ENCODE results near the gene CIB2.

CIB2 gene

DNA sequence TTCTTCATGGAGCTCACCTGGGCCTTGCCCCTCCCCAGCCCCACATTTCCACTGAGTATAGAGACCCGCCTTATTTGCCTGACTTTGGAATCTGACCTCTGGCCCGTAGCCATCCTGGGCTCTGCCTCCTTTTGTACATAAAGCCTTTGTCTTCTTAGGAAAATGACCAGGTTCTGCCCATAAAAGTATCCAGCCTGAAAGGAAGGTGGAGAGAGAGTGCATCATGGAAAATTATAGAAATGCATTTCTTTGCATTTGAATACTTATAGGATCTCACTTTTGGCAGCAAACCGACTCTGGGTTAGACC lies 42.5 kb downstream of the CIB2 start:
- H3K4me3 ChIP-seq (ENCODE audit: low read depth, low read length) = no peak overlapping the region
- in situ Hi-C loops (cut with HindIII; ENCODE audit: low sequenced_read_pairs) = no loop called here
- TF ChIP-seq, protein P1, sequence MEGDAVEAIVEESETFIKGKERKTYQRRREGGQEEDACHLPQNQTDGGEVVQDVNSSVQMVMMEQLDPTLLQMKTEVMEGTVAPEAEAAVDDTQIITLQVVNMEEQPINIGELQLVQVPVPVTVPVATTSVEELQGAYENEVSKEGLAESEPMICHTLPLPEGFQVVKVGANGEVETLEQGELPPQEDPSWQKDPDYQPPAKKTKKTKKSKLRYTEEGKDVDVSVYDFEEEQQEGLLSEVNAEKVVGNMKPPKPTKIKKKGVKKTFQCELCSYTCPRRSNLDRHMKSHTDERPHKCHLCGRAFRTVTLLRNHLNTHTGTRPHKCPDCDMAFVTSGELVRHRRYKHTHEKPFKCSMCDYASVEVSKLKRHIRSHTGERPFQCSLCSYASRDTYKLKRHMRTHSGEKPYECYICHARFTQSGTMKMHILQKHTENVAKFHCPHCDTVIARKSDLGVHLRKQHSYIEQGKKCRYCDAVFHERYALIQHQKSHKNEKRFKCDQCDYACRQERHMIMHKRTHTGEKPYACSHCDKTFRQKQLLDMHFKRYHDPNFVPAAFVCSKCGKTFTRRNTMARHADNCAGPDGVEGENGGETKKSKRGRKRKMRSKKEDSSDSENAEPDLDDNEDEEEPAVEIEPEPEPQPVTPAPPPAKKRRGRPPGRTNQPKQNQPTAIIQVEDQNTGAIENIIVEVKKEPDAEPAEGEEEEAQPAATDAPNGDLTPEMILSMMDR (IDR thresholded peaks at IDR 0.05; ENCODE audit: low read depth, low read length, missing control alignments) = no peak
- no peak for DNase-seq (ENCODE audit: low read depth)

DNA sequence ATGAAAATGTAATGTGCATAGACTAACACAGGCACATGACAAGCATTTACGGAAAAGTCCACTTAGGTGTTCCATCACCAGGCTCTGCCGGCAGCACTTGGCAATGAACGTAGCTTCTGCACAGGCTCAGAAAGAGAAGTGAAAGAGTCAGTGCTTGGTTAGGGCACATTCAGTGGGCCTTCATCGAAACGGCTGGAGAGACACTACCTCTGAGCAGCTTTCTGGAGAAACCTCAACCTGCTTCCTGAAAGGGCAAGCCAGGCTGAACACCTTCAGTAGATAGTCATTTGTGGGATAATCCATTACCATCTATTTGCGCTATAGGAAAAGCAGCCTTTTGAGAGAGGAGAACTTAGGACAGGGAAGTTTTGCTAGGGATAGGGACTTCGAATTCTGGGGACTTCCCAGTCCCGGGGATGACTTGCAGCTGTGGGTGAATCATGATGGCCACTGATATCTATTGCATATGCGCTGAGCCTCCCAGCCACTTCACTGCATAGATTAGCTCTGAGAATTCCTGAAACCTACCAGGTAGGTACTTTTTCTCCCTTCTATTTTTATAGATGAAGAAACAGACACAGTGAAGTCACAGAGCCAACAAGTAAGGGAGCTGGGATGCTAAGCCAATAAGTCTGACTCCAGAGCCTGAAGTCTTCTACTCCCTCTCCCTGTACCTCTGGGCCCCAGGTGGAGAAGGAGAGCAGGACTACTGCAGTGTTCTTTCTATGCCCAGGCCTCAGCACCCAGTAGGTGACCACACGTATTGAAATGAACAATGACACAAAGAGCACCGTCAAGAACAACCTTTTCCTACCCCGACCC lies 43.1 kb downstream of the CIB2 start:
- DNase-seq (ENCODE audit: low read depth) = no peak
- H3K4me3 ChIP-seq (ENCODE audit: low read depth, low read length) = no peak overlapping the region
- in situ Hi-C loops (cut with HindIII; ENCODE audit: low sequenced_read_pairs) = no loop called here
- TF ChIP-seq, protein P1 (IDR thresholded peaks at IDR 0.05; ENCODE audit: low read depth, low read length, missing control alignments) = no peak

DNA sequence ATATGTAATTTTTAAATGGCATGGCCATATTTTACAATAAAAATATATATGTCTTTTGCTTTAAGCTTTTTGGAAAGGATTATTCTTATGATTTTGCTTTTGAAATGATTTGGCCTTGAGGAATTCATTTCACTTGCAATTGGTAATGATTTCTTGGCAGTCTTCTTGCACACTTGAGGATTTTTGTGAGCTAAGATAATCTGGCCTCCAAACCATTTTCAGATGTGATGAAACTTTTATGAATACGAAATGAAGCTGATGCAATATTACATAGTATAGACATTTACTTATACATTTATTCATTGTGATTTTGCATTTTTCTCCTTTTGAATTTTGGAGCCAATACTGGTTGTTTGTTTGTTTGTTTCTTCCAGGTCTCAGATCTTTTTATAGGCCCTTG lies 45.3 kb downstream of the CIB2 start:
- TF ChIP-seq, protein P1 (IDR thresholded peaks at IDR 0.05; ENCODE audit: low read depth, low read length, missing control alignments) = no peak
- in situ Hi-C loops (cut with HindIII; ENCODE audit: low sequenced_read_pairs) = no loop called here

DNA sequence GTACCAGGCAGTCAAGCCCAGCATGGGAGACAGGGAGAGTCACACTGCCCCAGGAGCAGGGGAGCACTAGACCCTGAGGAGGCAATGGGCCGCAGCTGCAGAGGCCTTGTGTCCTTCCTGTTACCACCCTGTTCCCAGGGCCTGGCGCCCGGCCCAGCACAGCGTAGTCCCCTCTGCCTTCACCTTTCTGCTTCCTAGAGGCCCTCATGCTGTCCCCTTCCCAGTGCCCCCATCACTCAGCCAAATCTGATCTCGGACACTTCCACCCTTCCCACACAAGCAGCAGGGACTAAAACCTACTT lies 46.8 kb downstream of the CIB2 start:
- in situ Hi-C loops (cut with HindIII; ENCODE audit: low sequenced_read_pairs) = no loop called here
- no peak overlapping the region for H3K4me3 ChIP-seq (ENCODE audit: low read depth, low read length)
- DNase-seq (ENCODE audit: low read depth) = no peak
- TF ChIP-seq, protein P1 (IDR thresholded peaks at IDR 0.05; ENCODE audit: low read depth, low read length, missing control alignments) = no peak

More for the DNA sequence above, 45.3 kb downstream of the CIB2 start:
- no peak overlapping the region for H3K4me3 ChIP-seq (ENCODE audit: low read depth, low read length)
- DNase-seq (ENCODE audit: low read depth) = no peak

DNA sequence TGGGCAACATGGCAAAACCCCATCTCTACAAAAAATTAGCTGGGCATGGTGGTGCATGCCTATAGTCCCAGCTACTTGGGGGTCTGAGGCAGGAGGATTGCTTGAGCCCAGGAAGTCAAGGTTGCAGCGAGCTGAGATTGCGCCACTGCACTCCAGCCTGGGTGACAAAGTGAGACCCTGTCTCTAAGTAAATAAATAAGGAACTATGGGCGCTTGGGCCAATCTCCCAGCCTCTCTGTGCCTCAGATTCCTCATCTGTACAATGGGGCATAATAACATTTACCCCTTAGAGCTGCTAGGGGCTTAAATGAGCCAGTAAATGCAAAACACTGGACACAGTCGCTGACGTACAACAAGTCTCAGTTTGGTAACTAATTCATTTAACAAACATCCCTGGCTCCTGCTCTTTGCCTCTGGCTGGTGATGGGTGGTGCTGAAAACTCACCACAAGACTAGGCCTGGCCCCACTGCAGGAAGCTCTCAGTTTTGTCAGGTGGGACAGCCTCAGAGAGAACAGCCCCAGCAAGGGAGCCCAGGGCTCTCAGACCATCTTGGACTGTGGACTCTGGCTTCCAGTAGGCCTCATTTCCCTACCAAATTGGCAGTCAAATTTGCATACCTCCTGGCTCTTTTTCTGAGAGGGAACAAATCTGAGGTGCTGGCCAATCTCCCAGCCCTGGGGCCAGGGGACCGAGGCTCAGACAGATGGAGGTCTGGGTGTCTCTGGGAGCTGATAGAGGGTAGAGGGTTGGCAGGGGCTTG lies 47.4 kb downstream of the CIB2 start:
- TF ChIP-seq, protein P1 (IDR thresholded peaks at IDR 0.05; ENCODE audit: low read depth, low read length, missing control alignments) = no peak
- in situ Hi-C loops (cut with HindIII; ENCODE audit: low sequenced_read_pairs) = no loop called here
- no peak overlapping the region for H3K4me3 ChIP-seq (ENCODE audit: low read depth, low read length)
- DNase-seq (ENCODE audit: low read depth) = no peak

DNA sequence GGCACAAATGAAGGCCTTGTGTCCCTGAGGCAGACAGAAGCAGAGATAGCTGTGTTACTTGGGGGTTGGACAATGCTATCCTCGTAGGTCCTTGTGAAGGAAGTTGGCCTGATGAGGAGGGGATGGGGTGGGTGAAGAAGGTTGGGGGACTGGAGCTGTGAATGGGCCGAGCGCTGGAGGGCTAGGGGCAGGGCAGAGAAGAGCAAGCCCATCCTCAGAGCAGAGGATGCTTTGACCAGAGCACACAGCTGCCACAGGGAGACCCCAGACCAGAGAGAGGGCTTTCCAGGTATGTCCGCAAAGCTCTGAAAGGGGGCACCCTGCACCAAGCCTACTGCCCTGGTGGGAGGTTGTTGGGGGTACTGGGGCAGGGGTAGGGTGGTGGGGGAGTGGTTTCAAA lies 48.1 kb downstream of the CIB2 start:
- TF ChIP-seq, protein P1 (IDR thresholded peaks at IDR 0.05; ENCODE audit: low read depth, low read length, missing control alignments) = no peak
- in situ Hi-C loops (cut with HindIII; ENCODE audit: low sequenced_read_pairs) = no loop called here
- no peak overlapping the region for H3K4me3 ChIP-seq (ENCODE audit: low read depth, low read length)
- no peak for DNase-seq (ENCODE audit: low read depth)
